ENCODE measurements around the gene CFAP299.

The CFAP299 gene

DNA sequence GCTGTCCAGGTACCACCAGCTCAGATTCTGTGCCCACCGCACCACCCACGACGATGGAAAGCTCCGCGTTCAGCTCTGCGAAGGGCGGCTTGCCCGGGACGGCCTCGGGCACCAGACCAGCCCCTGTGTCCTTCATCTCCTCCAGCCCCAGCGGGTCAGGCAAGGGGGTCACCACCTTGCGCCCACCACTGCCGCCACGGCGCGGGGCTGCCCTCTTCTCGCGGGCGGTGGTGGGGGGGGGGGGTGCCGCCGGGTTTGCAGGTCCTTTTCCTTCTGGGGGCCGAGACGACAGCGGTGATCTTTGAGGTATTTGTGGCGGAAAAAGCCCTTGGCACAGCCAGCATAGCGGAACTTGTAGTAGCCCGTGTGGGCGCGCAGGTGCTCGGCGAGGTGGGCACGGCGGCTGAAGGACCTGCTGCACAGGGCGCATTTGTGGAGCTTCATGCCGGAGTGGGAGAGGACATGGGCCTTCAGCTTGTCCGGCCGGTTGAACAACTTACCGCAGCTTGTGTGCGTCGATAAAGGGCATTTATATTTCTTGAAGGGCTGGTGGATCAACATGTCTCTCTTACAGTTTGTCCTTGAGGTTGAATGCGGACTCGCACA lies 50.9 kb downstream of the CFAP299 start:
- TF ChIP-seq, protein P1, sequence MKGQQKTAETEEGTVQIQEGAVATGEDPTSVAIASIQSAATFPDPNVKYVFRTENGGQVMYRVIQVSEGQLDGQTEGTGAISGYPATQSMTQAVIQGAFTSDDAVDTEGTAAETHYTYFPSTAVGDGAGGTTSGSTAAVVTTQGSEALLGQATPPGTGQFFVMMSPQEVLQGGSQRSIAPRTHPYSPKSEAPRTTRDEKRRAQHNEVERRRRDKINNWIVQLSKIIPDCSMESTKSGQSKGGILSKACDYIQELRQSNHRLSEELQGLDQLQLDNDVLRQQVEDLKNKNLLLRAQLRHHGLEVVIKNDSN (IDR thresholded peaks at IDR 0.05), result no peak

DNA sequence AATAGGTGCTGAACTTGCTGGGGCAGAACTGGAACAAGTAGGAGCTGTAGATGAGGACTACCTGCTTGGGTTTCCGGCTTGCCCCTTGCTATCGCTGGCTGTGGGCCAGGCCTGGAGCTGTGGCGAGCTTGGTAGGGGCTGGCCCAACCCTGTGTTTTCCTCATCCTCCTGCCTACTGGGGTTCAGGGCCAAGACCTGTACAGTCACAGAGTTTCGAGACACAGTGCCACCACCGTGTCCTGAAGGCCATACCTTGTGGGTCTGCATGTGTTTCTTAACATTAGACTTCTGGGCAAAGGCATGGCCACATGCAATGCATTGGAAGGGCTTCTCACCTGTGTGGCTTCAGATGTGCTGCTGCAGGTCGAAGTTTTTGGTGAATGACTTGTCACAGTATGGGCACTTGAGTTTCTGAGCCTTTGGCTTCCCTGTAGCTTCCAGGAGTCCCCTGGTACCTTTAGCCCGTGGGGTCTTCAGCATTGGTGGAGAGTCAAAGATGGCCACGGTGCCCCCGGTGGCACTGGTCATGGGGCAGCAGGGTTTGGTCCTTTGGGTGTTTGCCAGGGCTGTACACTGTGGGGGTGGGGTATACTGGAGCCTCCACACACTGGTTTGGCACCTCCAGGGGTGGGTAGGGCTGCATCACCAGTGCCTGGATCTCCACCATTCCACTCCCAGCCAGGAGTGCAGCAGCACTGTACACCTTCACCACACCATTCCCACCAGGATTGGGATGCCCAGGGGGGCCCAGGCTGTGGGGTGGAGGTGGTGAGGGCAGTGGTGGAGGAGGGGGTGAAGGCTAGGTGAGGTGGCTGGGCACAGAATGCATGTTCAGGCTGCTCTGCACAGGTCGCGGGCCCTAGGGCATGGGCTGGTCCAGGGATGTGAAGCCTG lies 52.1 kb downstream of the CFAP299 start:
- TF ChIP-seq YY1 (IDR thresholded peaks at IDR 0.05; ENCODE audit: low read depth) (no peak), CEBPB (IDR thresholded peaks at IDR 0.05) (no peak), TCF12 (IDR thresholded peaks at IDR 0.05; ENCODE audit: low read depth) (no peak), TAF1 (IDR thresholded peaks at IDR 0.05; ENCODE audit: low read depth) (no peak), EGR1 (IDR thresholded peaks at IDR 0.05) (no peak), RAD21 (IDR thresholded peaks at IDR 0.05; ENCODE audit: low read depth) (no peak), ZBTB7A (IDR thresholded peaks at IDR 0.05; ENCODE audit: low read depth) (no peak), EP300 (IDR thresholded peaks at IDR 0.05; ENCODE audit: borderline replicate concordance) (no peak), CREB1 (IDR thresholded peaks at IDR 0.05; ENCODE audit: low read depth) (no peak), NFIC (IDR thresholded peaks at IDR 0.05) (no peak), TEAD4 (IDR thresholded peaks at IDR 0.05) (no peak), FOXM1 (IDR thresholded peaks at IDR 0.05; ENCODE audit: borderline replicate concordance, low read depth) (no peak)
- TF ChIP-seq, protein P2, sequence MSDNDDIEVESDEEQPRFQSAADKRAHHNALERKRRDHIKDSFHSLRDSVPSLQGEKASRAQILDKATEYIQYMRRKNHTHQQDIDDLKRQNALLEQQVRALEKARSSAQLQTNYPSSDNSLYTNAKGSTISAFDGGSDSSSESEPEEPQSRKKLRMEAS (IDR thresholded peaks at IDR 0.05), result no peak
- TF ChIP-seq, protein P1 (IDR thresholded peaks at IDR 0.05), result no peak
- TF ChIP-seq, protein P3, sequence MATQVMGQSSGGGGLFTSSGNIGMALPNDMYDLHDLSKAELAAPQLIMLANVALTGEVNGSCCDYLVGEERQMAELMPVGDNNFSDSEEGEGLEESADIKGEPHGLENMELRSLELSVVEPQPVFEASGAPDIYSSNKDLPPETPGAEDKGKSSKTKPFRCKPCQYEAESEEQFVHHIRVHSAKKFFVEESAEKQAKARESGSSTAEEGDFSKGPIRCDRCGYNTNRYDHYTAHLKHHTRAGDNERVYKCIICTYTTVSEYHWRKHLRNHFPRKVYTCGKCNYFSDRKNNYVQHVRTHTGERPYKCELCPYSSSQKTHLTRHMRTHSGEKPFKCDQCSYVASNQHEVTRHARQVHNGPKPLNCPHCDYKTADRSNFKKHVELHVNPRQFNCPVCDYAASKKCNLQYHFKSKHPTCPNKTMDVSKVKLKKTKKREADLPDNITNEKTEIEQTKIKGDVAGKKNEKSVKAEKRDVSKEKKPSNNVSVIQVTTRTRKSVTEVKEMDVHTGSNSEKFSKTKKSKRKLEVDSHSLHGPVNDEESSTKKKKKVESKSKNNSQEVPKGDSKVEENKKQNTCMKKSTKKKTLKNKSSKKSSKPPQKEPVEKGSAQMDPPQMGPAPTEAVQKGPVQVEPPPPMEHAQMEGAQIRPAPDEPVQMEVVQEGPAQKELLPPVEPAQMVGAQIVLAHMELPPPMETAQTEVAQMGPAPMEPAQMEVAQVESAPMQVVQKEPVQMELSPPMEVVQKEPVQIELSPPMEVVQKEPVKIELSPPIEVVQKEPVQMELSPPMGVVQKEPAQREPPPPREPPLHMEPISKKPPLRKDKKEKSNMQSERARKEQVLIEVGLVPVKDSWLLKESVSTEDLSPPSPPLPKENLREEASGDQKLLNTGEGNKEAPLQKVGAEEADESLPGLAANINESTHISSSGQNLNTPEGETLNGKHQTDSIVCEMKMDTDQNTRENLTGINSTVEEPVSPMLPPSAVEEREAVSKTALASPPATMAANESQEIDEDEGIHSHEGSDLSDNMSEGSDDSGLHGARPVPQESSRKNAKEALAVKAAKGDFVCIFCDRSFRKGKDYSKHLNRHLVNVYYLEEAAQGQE (IDR thresholded peaks at IDR 0.05; ENCODE audit: low read depth), result no peak

DNA sequence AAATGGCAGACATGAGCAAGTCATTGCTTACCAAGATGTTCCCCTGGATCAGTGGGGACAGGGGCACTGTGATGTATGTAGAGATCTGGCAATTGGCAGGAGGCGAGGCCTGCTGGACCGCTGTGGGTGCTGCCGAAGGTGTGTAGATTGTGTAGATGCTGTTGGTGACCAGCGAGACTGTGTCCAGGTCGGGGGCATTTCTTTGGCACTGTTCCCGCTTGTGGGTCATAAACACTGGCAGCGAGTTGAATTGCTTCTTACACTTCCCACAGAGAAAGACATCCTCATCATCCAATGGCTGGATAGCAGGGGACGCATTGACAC lies 52.7 kb downstream of the CFAP299 start:
- TF ChIP-seq, protein P3 (IDR thresholded peaks at IDR 0.05; ENCODE audit: low read depth), result no peak
- TF ChIP-seq TAF1 (IDR thresholded peaks at IDR 0.05; ENCODE audit: low read depth) (no peak), FOXM1 (IDR thresholded peaks at IDR 0.05; ENCODE audit: borderline replicate concordance, low read depth) (no peak), RAD21 (IDR thresholded peaks at IDR 0.05; ENCODE audit: low read depth) (no peak), CREB1 (IDR thresholded peaks at IDR 0.05; ENCODE audit: low read depth) (no peak), TEAD4 (IDR thresholded peaks at IDR 0.05) (no peak), EGR1 (IDR thresholded peaks at IDR 0.05) (no peak), NFIC (IDR thresholded peaks at IDR 0.05) (no peak), ZBTB7A (IDR thresholded peaks at IDR 0.05; ENCODE audit: low read depth) (no peak), TCF12 (IDR thresholded peaks at IDR 0.05; ENCODE audit: low read depth) (no peak), YY1 (IDR thresholded peaks at IDR 0.05; ENCODE audit: low read depth) (no peak), EP300 (IDR thresholded peaks at IDR 0.05; ENCODE audit: borderline replicate concordance) (no peak), CEBPB (IDR thresholded peaks at IDR 0.05) (no peak)
- TF ChIP-seq, protein P2 (IDR thresholded peaks at IDR 0.05), result no peak
- TF ChIP-seq, protein P1 (IDR thresholded peaks at IDR 0.05), result no peak

DNA sequence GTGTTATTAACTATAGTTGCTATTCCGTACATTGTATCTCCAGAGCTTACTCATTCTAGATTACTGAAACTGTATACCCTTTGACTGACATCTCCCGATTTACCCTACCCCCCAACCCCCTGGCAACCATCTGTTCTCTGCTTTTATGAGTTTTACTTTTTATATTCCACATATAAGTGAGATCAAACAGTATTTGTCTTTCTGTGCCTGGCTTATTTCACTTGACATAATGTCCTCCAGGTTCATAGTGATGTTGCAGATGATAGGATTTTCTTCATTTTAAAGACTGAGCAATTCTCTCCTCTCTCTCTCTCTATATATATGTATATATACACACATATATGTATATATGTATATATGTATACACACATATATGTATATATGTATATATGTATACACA lies 54.6 kb downstream of the CFAP299 start:
- TF ChIP-seq, protein P3 (IDR thresholded peaks at IDR 0.05; ENCODE audit: low read depth), result no peak
- TF ChIP-seq FOXM1 (IDR thresholded peaks at IDR 0.05; ENCODE audit: borderline replicate concordance, low read depth), result no peak
- no peak for TF ChIP-seq CEBPB (IDR thresholded peaks at IDR 0.05)
- no peak for TF ChIP-seq EP300 (IDR thresholded peaks at IDR 0.05; ENCODE audit: borderline replicate concordance)
- no peak for TF ChIP-seq RAD21 (IDR thresholded peaks at IDR 0.05; ENCODE audit: low read depth)
- no peak for TF ChIP-seq ZBTB7A (IDR thresholded peaks at IDR 0.05; ENCODE audit: low read depth)
- no peak for TF ChIP-seq CREB1 (IDR thresholded peaks at IDR 0.05; ENCODE audit: low read depth)
- no peak for TF ChIP-seq TEAD4 (IDR thresholded peaks at IDR 0.05)

All from Ishikawa (cell line).